Endothelial cell of umbilical vein (primary cell): ENCODE measurements around the gene TFF2. TPM values are rescaled to one million over a fixed set of nuclear protein-coding genes. Genes with fewer than 3 reads are reported as not detected.

Experiments
- BruUV-seq: library from RNA; stranded (reverse); fragments of 400-500 nt; replicated peaks from 2 replicates; lab custom pipeline; 2021; lab: Mats Ljungman, UMichigan
- CTCF ChIA-PET: fragments of 300-600, 350-600 bp; sonication (Branson Sonifier 250); formaldehyde crosslinking; loops from one replicate; lab custom pipeline; 2021; ENCODE audit warnings: antibody characterized with exemption, inconsistent platforms; lab: Charles Lee
- POLR2A ChIA-PET: fragments of 300-600, 350-600 bp; sonication (Branson Sonifier 250); formaldehyde crosslinking; loops from one replicate; lab custom pipeline; 2021; ENCODE audit warnings: antibody characterized with exemption, inconsistent platforms; lab: Charles Lee
- DNase-seq: peaks from one replicate; pipeline ENCODE4 v3.0.0-alpha.2; 2011; ENCODE audit warnings: low read depth, low spot score
- FAIRE-seq: peaks from 2 replicates; lab custom pipeline; 2011; peaks lifted over from hg19 to GRCh38; lab: Jason Lieb, UNC
- H2AFZ ChIP-seq: 2 replicates; pipeline ENCODE4 v1.6.0; 2012; ENCODE audit warnings: low read depth, low read length, control low read depth, inconsistent platforms
- H3K27ac ChIP-seq: 2 replicates; pipeline ENCODE4 v1.5.1; 2011; ENCODE audit warnings: low read depth, mild to moderate bottlenecking, control low read depth, low read length, moderate library complexity; ENCODE audit not compliant: insufficient read depth
- H3K27me3 ChIP-seq, 2 experiments: 2 replicates each; pipeline versions ENCODE4 v1.6.0 to v1.6.1; 2011; ENCODE audit warnings: low read length in 2 of 2, mixed read lengths in 1 of 2; ENCODE audit not compliant: control insufficient read depth in 2 of 2, insufficient read depth in 2 of 2
- H3K36me3 ChIP-seq, 2 experiments: 2 replicates in 1 of 2; 3 replicates in 1 of 2; pipeline ENCODE4 v1.5.1; 2011; ENCODE audit warnings: low read length in 2 of 2, mild to moderate bottlenecking in 1 of 2, moderate library complexity in 1 of 2; ENCODE audit not compliant: control insufficient read depth in 2 of 2, insufficient read depth in 2 of 2; ENCODE audit errors: extremely low read depth in 1 of 2
- H3K4me1 ChIP-seq: 3 replicates; pipeline ENCODE4 v1.5.1; 2011; ENCODE audit warnings: mild to moderate bottlenecking, low read length; ENCODE audit not compliant: control insufficient read depth, insufficient read depth; ENCODE audit errors: extremely low read depth
- H3K4me2 ChIP-seq: 2 replicates; pipeline ENCODE4 v1.6.1; 2011; ENCODE audit warnings: low read length, control low read depth, mixed read lengths; ENCODE audit not compliant: insufficient read depth
- H3K4me3 ChIP-seq, 3 experiments: fragments of 200-600 bp in 1 of 3; sonication (generic), shearing (Covaris generic) in 1 of 3; replicated peaks in 1 of 3; 2 replicates each; pipeline ENCODE4 v1.5.1; 2011 to 2016; ENCODE audit warnings: control low read depth in 3 of 3, low read length in 3 of 3, mild to moderate bottlenecking in 2 of 3, inconsistent platforms in 1 of 3, low read depth in 1 of 3, moderate library complexity in 1 of 3; ENCODE audit not compliant: insufficient read depth in 1 of 3
- H3K79me2 ChIP-seq: 2 replicates; pipeline ENCODE4 v1.6.0; 2012; ENCODE audit warnings: low read length, inconsistent platforms; ENCODE audit not compliant: control insufficient read depth, insufficient read depth
- H3K9ac ChIP-seq: replicated peaks from 2 replicates; pipeline ENCODE3; 2011; ENCODE audit warnings: low read length, control low read depth; ENCODE audit not compliant: insufficient read depth; ENCODE audit errors: extremely low read depth
- H3K9me1 ChIP-seq: replicated peaks from 3 replicates; pipeline ENCODE4 v1.6.0; 2011; ENCODE audit warnings: mild to moderate bottlenecking, low read length; ENCODE audit not compliant: control insufficient read depth, insufficient read depth; ENCODE audit errors: extremely low read depth
- H3K9me3 ChIP-seq: replicated peaks from 2 replicates; pipeline ENCODE4 v1.5.1; 2012; ENCODE audit warnings: low read length, inconsistent platforms; ENCODE audit not compliant: control insufficient read depth, insufficient read depth
- H4K20me1 ChIP-seq: replicated peaks from 2 replicates; pipeline ENCODE3; 2011; ENCODE audit warnings: mild to moderate bottlenecking, low read length; ENCODE audit not compliant: control insufficient read depth, insufficient read depth; ENCODE audit errors: extremely low read depth
- CTCF ChIP-seq, 2 donors: IDR thresholded peaks; 1 replicate in 1 of 2; 2 replicates in 1 of 2; pipeline ENCODE4 v1.5.1; 2011; ENCODE audit warnings: low read length in 2 of 2, mild to moderate bottlenecking in 2 of 2, moderate library complexity in 2 of 2, control low read depth in 1 of 2, inconsistent platforms in 1 of 2, low read depth in 1 of 2; ENCODE audit not compliant: insufficient read depth in 1 of 2; ENCODE audit errors: extremely low read depth in 1 of 2
- EZH2 ChIP-seq: IDR thresholded peaks from 2 replicates; pipeline ENCODE4 v1.6.1; 2012; ENCODE audit warnings: borderline replicate concordance, low read depth, mild to moderate bottlenecking, moderate library complexity, low read length, inconsistent platforms; ENCODE audit not compliant: severe bottlenecking
- FOS ChIP-seq: IDR thresholded peaks from 2 replicates; pipeline ENCODE4 v1.6.1; 2011; ENCODE audit warnings: mild to moderate bottlenecking, low read length, moderate library complexity, borderline replicate concordance; ENCODE audit not compliant: insufficient read depth
- GATA2 ChIP-seq: IDR thresholded peaks from 2 replicates; pipeline ENCODE4 v1.7.0; 2011; ENCODE audit warnings: low read depth, mild to moderate bottlenecking, moderate library complexity, mixed read lengths, low read length; ENCODE audit not compliant: insufficient read length, insufficient read depth
- JUN ChIP-seq: IDR thresholded peaks from 2 replicates; pipeline ENCODE4 v1.6.1; 2011; ENCODE audit warnings: borderline replicate concordance, low read depth; ENCODE audit not compliant: insufficient read length, insufficient read depth
- MAX ChIP-seq: IDR thresholded peaks from 2 replicates; pipeline ENCODE4 v1.6.1; 2011; ENCODE audit not compliant: insufficient read depth, insufficient read length
- MYC ChIP-seq: IDR thresholded peaks from one replicate; pipeline ENCODE4 v1.6.1; 2011; ENCODE audit warnings: mild to moderate bottlenecking, low read depth, low read length
- POLR2A ChIP-seq: IDR thresholded peaks from 2 replicates; pipeline ENCODE4 v1.6.1; 2012; ENCODE audit warnings: low read depth, mild to moderate bottlenecking, control low read depth, low read length
- POLR2AphosphoS5 ChIP-seq: IDR thresholded peaks from 2 replicates; pipeline ENCODE4 v1.6.1; 2012; ENCODE audit warnings: low read depth, mild to moderate bottlenecking, control low read depth, low read length, moderate library complexity; ENCODE audit not compliant: insufficient read depth
- dilution Hi-C: fragments of 300-500 bp; cut with MboI; formaldehyde crosslinking; loops from one replicate; pipeline ENCODE4 v1.15.0; 2019; ENCODE audit warnings: low sequenced_read_pairs; ENCODE audit not compliant: extremely low pct_ligation_motif_present
- intact Hi-C: fragments of 100-400 bp; cut with micrococcal nuclease; formaldehyde crosslinking; loops from one replicate; pipeline ENCODE4 v1.10.0; 2022
- polyA plus RNA-seq, 4 experiments: library from polyadenylated mRNA; depleted of rRNA in 3 of 4; stranded (reverse) in 3 of 4; unstranded in 1 of 4; fragments of >200 nt; gene quantifications; 2 replicates each; pipeline versions ENCODE4 v1.2.1 to v1.2.3, GENCODE V29; 2011 to 2012; ENCODE audit warnings: missing spikeins in 1 of 4
- total RNA-seq: library from RNA; stranded (reverse); gene quantifications from 2 replicates; pipeline ENCODE4 v1.2.3, GENCODE V29; 2021

Gene TFF2
- total and polyA plus RNA-seq, 2 donors (not counting 3 experiments of a cell fraction or from before 2014, with no cell fraction given): not detected

GRCh38 chr21:42397746-42398394, 47.1 kb upstream of the TFF2 start:
- TF ChIP-seq MYC (no peak), CTCF (IDR thresholded peaks at IDR 0.05; ENCODE audit: extremely low read depth in 1 of 2, insufficient read depth in 1 of 2, low read depth in 1 of 2, low read length in 2 of 2) (no peak), GATA2 (no peak), MAX (no peak), POLR2A (no peak), POLR2AphosphoS5 (no peak), FOS (no peak), EZH2 (no peak), JUN (no peak)
- Histone ChIP-seq H2AFZ (no peak overlapping the region), H3K4me1 (no peaks in the 10 kb centered on the region), H3K27ac (no peak overlapping the region), H3K9ac (no peak overlapping the region), H3K27me3 (peaks cover 2 to 17% of the 10 kb centered on the region in 2 experiments), H3K79me2 (no peaks in the 10 kb centered on the region), H3K4me3 (no peak overlapping the region), H3K36me3 (no peaks in the 10 kb centered on the region), H3K9me1 (no peaks in the 10 kb centered on the region), H3K9me3 (no peaks in the 10 kb centered on the region), H3K4me2 (no peak overlapping the region), H4K20me1 (no peaks in the 10 kb centered on the region)
- no peak for FAIRE-seq
- no TSS peak for BruUV-seq
- no peak for DNase-seq
- dilution Hi-C loops (no loop called here), intact Hi-C loops (no loop called here)
- ChIA-PET CTCF (interaction anchor here (1.2 kb wide), 1 partner anchor 9 kb away, joined by 4 read pairs; no protein-coding TSS in a partner anchor), POLR2A (no interaction called here)
